ENCODE data around the gene CDS2. TPM values are rescaled to one million over a fixed set of nuclear protein-coding genes. Genes with fewer than 3 reads are reported as not detected.
A peak's percentile ranks its signal among the peaks of the same experiment; 100 is the strongest.

CDS2 gene
- total RNA-seq, 3 donors from 2014 or later (not counting 1 experiment from before 2014, with no cell fraction given), result 45.6 to 54.7 (median 53.8) TPM

DNA sequence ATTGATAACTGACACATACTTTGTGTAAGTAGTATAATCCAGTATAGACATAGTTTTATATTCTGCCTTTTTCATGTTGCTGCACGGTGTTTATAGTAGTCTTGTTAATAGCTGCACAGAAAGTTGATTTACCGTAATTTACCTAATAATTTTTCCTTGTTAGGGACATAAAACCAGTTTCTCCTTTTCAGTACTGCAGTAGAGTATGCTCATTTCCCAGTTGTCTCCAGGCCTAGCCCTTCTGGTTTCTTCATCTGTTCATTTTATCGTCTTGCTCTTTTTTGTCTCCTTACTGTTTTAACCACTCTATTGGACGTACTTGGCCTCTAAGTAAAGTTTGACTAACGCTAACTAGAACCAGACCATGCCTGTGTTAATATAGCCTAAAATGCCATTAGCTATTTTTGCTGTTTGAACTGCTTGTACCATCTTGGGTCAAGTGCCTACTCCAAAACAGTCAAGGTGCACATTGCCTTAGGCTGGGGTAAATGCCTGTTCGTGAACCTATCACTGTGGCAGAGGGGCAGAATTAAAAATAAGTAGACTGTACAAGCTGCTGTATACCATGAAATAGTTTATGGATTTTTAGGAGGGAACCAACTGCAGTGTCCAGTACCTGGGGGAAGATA lies 34.8 kb downstream of the CDS2 start:
- ATAC-seq (no peak), DNase-seq (no peak)
- H3K27me3 ChIP-seq (ENCODE audit: control insufficient read depth, insufficient read depth, low read length), result no peaks in the 10 kb centered on the region
- 97% methylated on average over 6 of the region's 6 CpGs for WGBS (ENCODE audit: insufficient coverage)
- no peaks in the 10 kb centered on the region for H3K36me3 ChIP-seq (ENCODE audit: control insufficient read depth, insufficient read depth, low read length)
- peaks cover 40 to 55% of the 10 kb centered on the region in 2 donors for H3K4me1 Mint-ChIP-seq
- H3K4me1 ChIP-seq (ENCODE audit: control insufficient read depth, insufficient read depth, low read length), result no peaks in the 10 kb centered on the region
- no peak overlapping the region for H3K27ac ChIP-seq (ENCODE audit: low read length)
- no peaks in the 10 kb centered on the region for H3K36me3 Mint-ChIP-seq
- H3K9me3 ChIP-seq (ENCODE audit: control insufficient read depth, insufficient read depth, low read length), result no peaks in the 10 kb centered on the region
- TF ChIP-seq CTCF (IDR thresholded peaks at IDR 0.05), result no peak
- no peaks in the 10 kb centered on the region for H3K9me3 Mint-ChIP-seq
- H3K27ac Mint-ChIP-seq, result no peak overlapping the region
- intact Hi-C loops (cut with micrococcal nuclease), result no loop called here
- H3K4me3 ChIP-seq (ENCODE audit: low read length), result no peak overlapping the region
- H3K27me3 Mint-ChIP-seq (ENCODE audit: low read depth in 2 of 2), result no peaks in the 10 kb centered on the region
- H3K4me3 Mint-ChIP-seq, result no peak overlapping the region

DNA sequence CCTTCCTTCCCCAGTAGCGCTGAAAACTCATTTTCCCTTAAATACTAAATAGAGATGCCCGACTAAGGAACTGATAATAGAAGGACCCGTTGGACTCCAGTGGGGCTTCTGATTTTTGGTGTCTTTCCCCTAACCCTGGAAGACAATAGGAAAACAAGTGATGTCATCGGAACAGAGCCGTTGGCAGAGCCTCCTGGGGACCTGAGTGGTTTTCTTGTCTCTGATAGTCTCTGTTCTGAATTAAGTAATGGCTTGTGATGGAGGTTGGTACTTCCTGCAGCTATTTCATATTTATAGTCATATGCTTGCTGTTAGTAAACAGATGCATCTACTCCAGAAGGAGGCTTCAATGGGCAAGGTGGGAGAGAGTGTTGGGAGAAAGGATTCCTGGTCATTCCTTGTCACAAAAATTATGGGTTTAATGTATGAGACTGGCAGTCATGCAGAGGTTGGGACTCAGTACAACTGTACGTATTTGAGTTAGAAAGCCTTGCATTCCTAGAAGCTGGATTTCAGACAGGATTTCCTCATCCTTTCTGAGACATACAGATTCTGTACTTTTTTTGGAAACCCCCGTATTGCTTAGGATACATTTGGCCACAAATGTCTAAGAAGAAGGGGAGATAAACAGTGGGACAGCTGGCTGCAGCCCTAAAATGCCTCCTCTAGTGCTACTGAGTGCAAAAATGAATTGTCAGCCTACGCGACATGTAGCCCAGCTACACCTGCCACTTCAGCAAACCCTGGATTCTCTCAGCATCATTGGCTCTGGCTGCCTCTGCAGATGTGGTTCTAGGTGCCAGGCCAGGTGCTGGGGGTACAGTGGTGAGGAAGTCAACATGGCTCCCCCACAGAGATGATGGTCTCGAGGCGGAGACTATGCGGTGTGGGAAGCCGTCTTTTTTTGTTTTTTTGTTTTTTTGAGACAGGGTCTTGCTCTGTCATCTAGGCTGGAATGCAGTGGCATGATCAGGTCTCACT lies 38.1 kb downstream of the CDS2 start:
- Histone ChIP-seq H3K4me3 (ENCODE audit: low read length) (no peak overlapping the region), H3K36me3 (ENCODE audit: control insufficient read depth, insufficient read depth, low read length) (no peaks in the 10 kb centered on the region), H3K4me1 (ENCODE audit: control insufficient read depth, insufficient read depth, low read length) (peaks cover 16% of the 10 kb centered on the region), H3K27ac (ENCODE audit: low read length) (no peak overlapping the region), H3K9me3 (ENCODE audit: control insufficient read depth, insufficient read depth, low read length) (no peaks in the 10 kb centered on the region), H3K27me3 (ENCODE audit: control insufficient read depth, insufficient read depth, low read length) (no peaks in the 10 kb centered on the region)
- WGBS (ENCODE audit: insufficient coverage), result 87% methylated on average over 12 of the region's 13 CpGs
- no peaks in the 10 kb centered on the region for H3K27me3 Mint-ChIP-seq (ENCODE audit: low read depth in 2 of 2)
- H3K36me3 Mint-ChIP-seq, result no peaks in the 10 kb centered on the region
- TF ChIP-seq CTCF (IDR thresholded peaks at IDR 0.05), result no peak
- H3K4me1 Mint-ChIP-seq, result peaks cover 53 to 70% of the 10 kb centered on the region in 2 donors
- H3K4me3 Mint-ChIP-seq, result no peak overlapping the region
- H3K9me3 Mint-ChIP-seq, result no peaks in the 10 kb centered on the region
- DNase-seq, result no peak
- intact Hi-C loops (cut with micrococcal nuclease), result no loop called here
- no peak overlapping the region for H3K27ac Mint-ChIP-seq
- no peak for ATAC-seq

DNA sequence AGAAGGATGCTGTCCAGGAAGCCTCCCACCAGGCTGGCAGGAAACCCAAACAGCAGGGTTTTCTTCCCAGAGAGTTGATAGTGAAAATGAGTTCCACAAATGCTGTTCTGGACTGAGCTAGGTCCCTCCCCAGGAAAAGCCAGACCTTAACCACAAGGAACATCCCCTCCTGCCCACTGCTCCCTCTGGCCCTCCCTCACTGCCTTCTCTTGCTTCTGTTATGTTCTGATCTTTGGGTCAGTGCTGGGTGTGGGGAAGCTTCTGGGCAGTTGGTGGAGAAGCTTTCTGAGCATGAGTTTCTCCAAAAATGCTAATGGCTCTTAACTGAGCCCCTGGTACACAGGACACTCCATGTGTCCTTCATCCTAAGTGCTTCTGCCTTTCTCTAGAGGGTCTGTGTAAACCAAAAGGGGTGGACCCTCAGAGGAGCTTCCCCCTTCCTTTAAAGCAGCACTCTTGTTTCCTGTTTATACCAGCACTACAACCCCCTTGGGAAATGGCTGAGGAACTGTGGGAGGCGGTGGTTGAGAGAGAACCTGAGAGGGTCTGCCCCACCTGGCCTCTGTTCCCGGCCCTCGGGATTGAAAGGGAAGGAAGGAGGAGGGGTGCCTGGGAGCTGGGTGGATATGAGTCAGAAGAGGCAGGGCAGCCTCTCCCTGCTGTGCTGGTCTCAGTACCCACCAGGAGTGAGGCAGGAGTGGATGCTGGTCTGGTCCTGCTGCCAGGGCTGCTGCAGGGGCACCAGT lies 42.0 kb downstream of the CDS2 start:
- peak in 1 of 3 donors; percentile 10 for ATAC-seq
- intact Hi-C loops (cut with micrococcal nuclease), result no loop called here
- H3K4me3 Mint-ChIP-seq, result no peak overlapping the region

More for the DNA sequence above, 42.0 kb downstream of the CDS2 start:
- no peaks in the 10 kb centered on the region for H3K27me3 ChIP-seq (ENCODE audit: control insufficient read depth, insufficient read depth, low read length)
- Mint-ChIP-seq H3K36me3 (no peaks in the 10 kb centered on the region), H3K9me3 (no peaks in the 10 kb centered on the region), H3K27me3 (ENCODE audit: low read depth in 2 of 2) (no peaks in the 10 kb centered on the region), H3K27ac (peak overlapping the region; percentile 45 to 80), H3K4me1 (peaks cover 73 to 78% of the 10 kb centered on the region in 2 donors)
- 11% methylated on average over 3 of the region's 3 CpGs for WGBS (ENCODE audit: insufficient coverage)
- peaks cover 21% of the 10 kb centered on the region for H3K4me1 ChIP-seq (ENCODE audit: control insufficient read depth, insufficient read depth, low read length)
- H3K4me3 ChIP-seq (ENCODE audit: low read length), result no peak overlapping the region
- no peak for TF ChIP-seq CTCF (IDR thresholded peaks at IDR 0.05)
- no peaks in the 10 kb centered on the region for H3K9me3 ChIP-seq (ENCODE audit: control insufficient read depth, insufficient read depth, low read length)
- no peak overlapping the region for H3K27ac ChIP-seq (ENCODE audit: low read length)
- no peak for DNase-seq
- no peaks in the 10 kb centered on the region for H3K36me3 ChIP-seq (ENCODE audit: control insufficient read depth, insufficient read depth, low read length)
